Spleen (tissue), 11 donors: Measurements from ENCODE around the gene TANK. TPM values are rescaled to one million over a fixed set of nuclear protein-coding genes. Genes with fewer than 3 reads are reported as not detected.
A peak's percentile ranks its signal among the peaks of the same experiment; 100 is the strongest.
"Not testable (repeated sequence)": the region's sequence is repeated elsewhere in the genome, so short reads cannot be mapped to it uniquely, and the experiment has no call there.

Source experiments
- DNase-seq: peaks from one replicate; pipeline ENCODE4 v3.0.0-alpha.2; 2020
- H3K27ac ChIP-seq, 8 donors: fragments of 200-600 bp; sonication (generic) in 7 of 8; 1 replicate in 4 of 8; 2 replicates in 4 of 8; pipeline versions ENCODE4 v1.5.0 to v1.8.0; 2016 to 2021; ENCODE audit warnings: inconsistent platforms in 4 of 8, mild to moderate bottlenecking in 4 of 8, moderate library complexity in 1 of 8
- H3K27me3 ChIP-seq, 7 donors: fragments of 200-600 bp; sonication (generic) in 6 of 7; replicated peaks in 1 of 7; 1 replicate in 4 of 7; 2 replicates in 3 of 7; pipeline versions ENCODE4 v1.5.0 to v1.8.0; 2016 to 2021; ENCODE audit warnings: inconsistent platforms in 3 of 7, mild to moderate bottlenecking in 1 of 7
- H3K36me3 ChIP-seq, 6 donors: fragments of 200-600 bp; sonication (generic) in 5 of 6; 1 replicate in 4 of 6; 2 replicates in 2 of 6; pipeline versions ENCODE4 v1.5.0 to v1.8.0; 2016 to 2021; ENCODE audit warnings: inconsistent platforms in 2 of 6
- H3K4me1 ChIP-seq, 6 donors: fragments of 200-600 bp; sonication (generic) in 5 of 6; 1 replicate in 3 of 6; 2 replicates in 3 of 6; pipeline versions ENCODE4 v1.5.0 to v1.8.0; 2016 to 2021; ENCODE audit warnings: inconsistent platforms in 3 of 6
- H3K4me3 ChIP-seq, 8 donors: fragments of 200-600 bp; sonication (generic) in 7 of 8; 1 replicate in 4 of 8; 2 replicates in 4 of 8; pipeline versions ENCODE4 v1.5.0 to v1.8.0; 2016 to 2021; ENCODE audit warnings: inconsistent platforms in 4 of 8, mild to moderate bottlenecking in 4 of 8, moderate library complexity in 2 of 8
- H3K9me3 ChIP-seq, 8 donors: fragments of 200-600 bp; sonication (generic) in 7 of 8; 1 replicate in 4 of 8; 2 replicates in 4 of 8; pipeline versions ENCODE4 v1.5.0 to v1.8.0; 2016 to 2021; ENCODE audit warnings: inconsistent platforms in 4 of 8
- POLR2A ChIP-seq, 3 donors: fragments of 450-650 bp; IDR thresholded peaks; one replicate each; pipeline ENCODE4 v1.5.1; 2017; ENCODE audit warnings: antibody characterized with exemption in 3 of 3, mild to moderate bottlenecking in 1 of 3
- POLR2AphosphoS5 ChIP-seq, 3 donors: sonication (generic); formaldehyde crosslinking; IDR thresholded peaks; one replicate each; pipeline ENCODE4 v1.5.1; 2017; ENCODE audit warnings: antibody characterized with exemption in 3 of 3
- WGBS, 5 donors: extraction: QIAGEN DNeasy Blood & Tissue Kit in 3 of 5; methylation state at CpG; one replicate each; pipeline versions ENCODE4 v1.1.5 to v1.1.7; 2013 to 2018; 5-methylcytosine and 5-hydroxymethylcytosine counted together
- intact Hi-C: fragments of 100-400 bp; cut with DNase I; formaldehyde crosslinking; loops from one replicate; pipeline ENCODE4 v1.15.0; 2023; ENCODE audit warnings: low total_unique reads
- polyA plus RNA-seq, 3 donors: library from polyadenylated mRNA; stranded (reverse); fragments of 200-250 nt; gene quantifications; one replicate each; pipeline ENCODE4 v1.2.1, GENCODE V29; 2013
- total RNA-seq, 7 donors: library from RNA; depleted of rRNA in 3 of 7; stranded (reverse); fragments of >200 nt in 3 of 7; fragmentation: NEBNext Ultra II Directional in 4 of 7; extraction: Animal tissue kit (Norgen Biotek cat#: 25700) in 4 of 7; gene quantifications; one replicate each; pipeline versions ENCODE4 v1.1.0 to v1.2.1, GENCODE V29; 2016 to 2021
- TF ChIP-seq, protein P1 (sequence below), 11 experiments: fragments of 200-600 bp in 7 of 11; fragments of 450-650 bp in 4 of 11; sonication (generic) in 4 of 11; IDR thresholded peaks in 8 of 11; conservative IDR thresholded peaks in 3 of 11; 1 replicate in 7 of 11; 2 replicates in 4 of 11; pipeline versions ENCODE4 v1.4.0 to v1.8.0; 2016 to 2021; ENCODE audit warnings: antibody characterized with exemption in 11 of 11, inconsistent platforms in 4 of 11, mild to moderate bottlenecking in 1 of 11
- donor health status: healthy with polysubstance abuse.
- donor health status: DM: no; HTN: no; CAD: no; lungs with moderate emphysema.
- donor health status: DM: no; HTN: no; CAD: no.
- donor health status: Bipolar disorder and iron deficiency.
- donor health status: healthy.
- donor health status: DM: no; HTN: no; CAD: no.
- donor health status: DM: yes; HTN: yes; CAD: no.

TANK gene
- total and polyA plus RNA-seq, 10 donors = 37.5 to 152 (median 120) TPM

DNA sequence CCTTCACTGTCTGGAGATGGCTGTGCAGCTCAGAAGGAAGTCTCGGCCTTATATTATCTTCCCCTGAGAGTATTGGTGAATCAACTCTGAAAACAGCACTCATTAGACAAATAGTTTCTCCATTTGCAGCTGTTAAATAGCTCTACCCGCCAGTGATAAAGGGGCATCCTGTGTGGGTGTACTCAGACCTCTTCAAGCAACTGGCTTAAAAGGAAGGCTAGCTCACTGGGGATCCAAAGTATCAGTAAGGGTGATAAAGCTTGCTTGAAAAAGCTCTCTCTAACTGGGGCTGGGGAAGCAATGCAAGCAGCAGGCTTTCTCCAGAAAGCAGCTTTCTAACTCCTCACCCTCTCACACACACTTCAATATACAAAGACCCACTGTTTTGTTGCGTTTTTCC lies 83.1 kb downstream of the TANK start:
- Histone ChIP-seq H3K4me3 (no peak overlapping the region), H3K9me3 (no peaks in the 10 kb centered on the region), H3K27ac (peak overlapping the region in 7 of 8 donors; percentile 8 to 85 (median 73)), H3K36me3 (no peaks in the 10 kb centered on the region), H3K4me1 (peaks cover 3 to 38% (median 21%) of the 10 kb centered on the region in 6 donors), H3K27me3 (peaks cover 0 to 33% (median 0%) of the 10 kb centered on the region in 7 donors)
- TF ChIP-seq POLR2A (IDR thresholded peaks at IDR 0.05) (no peak), POLR2AphosphoS5 (IDR thresholded peaks at IDR 0.05) (no peak)
- TF ChIP-seq, protein P1, sequence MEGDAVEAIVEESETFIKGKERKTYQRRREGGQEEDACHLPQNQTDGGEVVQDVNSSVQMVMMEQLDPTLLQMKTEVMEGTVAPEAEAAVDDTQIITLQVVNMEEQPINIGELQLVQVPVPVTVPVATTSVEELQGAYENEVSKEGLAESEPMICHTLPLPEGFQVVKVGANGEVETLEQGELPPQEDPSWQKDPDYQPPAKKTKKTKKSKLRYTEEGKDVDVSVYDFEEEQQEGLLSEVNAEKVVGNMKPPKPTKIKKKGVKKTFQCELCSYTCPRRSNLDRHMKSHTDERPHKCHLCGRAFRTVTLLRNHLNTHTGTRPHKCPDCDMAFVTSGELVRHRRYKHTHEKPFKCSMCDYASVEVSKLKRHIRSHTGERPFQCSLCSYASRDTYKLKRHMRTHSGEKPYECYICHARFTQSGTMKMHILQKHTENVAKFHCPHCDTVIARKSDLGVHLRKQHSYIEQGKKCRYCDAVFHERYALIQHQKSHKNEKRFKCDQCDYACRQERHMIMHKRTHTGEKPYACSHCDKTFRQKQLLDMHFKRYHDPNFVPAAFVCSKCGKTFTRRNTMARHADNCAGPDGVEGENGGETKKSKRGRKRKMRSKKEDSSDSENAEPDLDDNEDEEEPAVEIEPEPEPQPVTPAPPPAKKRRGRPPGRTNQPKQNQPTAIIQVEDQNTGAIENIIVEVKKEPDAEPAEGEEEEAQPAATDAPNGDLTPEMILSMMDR (IDR thresholded peaks at IDR 0.05 in 8 of 11, conservative IDR thresholded peaks at IDR 0.05 in 3 of 11) = no peak
- WGBS, 5 donors = 60 to 79% (median 71%) methylated on average over 3 of the region's 3 CpGs
- DNase-seq = no peak
- intact Hi-C loops = no loop called here

DNA sequence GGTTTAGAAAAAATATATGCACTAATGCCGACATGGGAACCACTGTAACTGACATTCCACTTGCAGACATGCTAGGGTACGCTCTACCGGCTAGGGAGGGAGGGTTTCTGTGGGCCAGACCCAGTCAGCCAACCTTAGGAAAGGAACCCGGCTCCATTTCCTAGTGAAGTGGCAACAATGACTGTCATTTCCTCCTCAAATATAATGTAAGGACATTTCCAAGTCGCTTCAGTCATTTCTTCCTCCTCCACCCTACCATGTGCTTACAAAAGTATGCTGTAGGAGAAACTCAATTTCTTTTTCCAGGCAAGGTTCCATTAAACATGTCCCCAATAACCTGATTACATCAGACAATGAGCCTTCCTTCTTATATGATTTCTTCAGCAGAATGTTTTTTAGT lies 83.7 kb downstream of the TANK start:
- Histone ChIP-seq H3K4me3 (peak overlapping the region in 4 of 8 donors; percentile 36 to 68 (median 39)), H3K27ac (peak overlapping the region in 7 of 8 donors; percentile 8 to 85 (median 73)), H3K4me1 (peaks cover 0 to 34% (median 19%) of the 10 kb centered on the region in 6 donors), H3K9me3 (no peaks in the 10 kb centered on the region), H3K27me3 (peaks cover 0 to 27% (median 0%) of the 10 kb centered on the region in 7 donors), H3K36me3 (no peaks in the 10 kb centered on the region)
- WGBS, 5 donors = 41 to 65% (median 57%) methylated on average over 5 of the region's 5 CpGs
- TF ChIP-seq, protein P1 (IDR thresholded peaks at IDR 0.05 in 8 of 11, conservative IDR thresholded peaks at IDR 0.05 in 3 of 11) = no peak
- no peak for TF ChIP-seq POLR2A (IDR thresholded peaks at IDR 0.05)
- no peak for TF ChIP-seq POLR2AphosphoS5 (IDR thresholded peaks at IDR 0.05)
- DNase-seq = no peak
- intact Hi-C loops = no loop called here

DNA sequence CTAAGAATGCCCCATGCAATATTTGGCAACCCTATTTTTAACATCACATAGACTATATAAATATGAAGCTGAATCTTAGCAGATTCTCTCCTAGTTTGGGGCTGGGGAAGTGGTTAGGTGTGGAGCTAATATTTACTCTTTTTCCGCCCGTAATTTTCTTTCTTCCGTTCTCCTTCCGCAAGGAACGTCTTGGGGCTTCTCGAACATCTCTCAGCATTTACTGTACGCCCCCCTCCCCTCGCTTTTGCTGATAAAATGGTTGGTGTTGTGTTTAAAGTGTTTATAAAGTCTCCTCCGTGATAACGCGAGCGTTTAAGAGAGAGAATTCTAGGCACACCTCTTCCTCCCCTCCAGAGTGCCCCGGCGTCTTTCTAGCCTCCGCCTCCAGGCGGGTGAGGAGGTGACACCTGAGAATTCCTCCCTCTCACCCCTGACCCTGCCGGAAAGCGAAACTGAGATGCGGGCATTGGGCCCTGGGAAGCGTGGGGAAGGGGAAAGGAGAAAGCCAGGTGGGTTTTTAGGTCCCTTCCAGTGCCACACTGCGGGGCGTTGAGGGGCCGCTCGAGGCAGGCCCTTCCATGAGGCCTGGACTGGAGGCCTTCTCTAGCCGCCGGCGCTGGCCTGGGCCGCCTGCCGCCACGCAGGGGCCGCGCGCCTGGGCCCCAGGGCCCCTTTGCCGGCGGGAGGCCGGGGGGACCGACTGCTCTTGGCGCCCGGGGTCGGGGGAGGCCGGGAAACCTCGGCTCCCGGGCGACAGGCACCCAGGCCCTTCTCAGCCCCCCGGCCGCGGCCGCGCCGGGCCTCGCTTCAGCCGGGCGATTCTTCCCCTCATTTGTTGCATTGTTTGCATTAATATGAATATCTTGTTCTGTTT lies 84.4 kb downstream of the TANK start:
- 14 to 28% (median 21%) methylated on average over 33 to 50 of the region's 53 CpGs for WGBS, 5 donors
- TF ChIP-seq, protein P1 (IDR thresholded peaks at IDR 0.05 in 8 of 11, conservative IDR thresholded peaks at IDR 0.05 in 3 of 11) = peak in 1 of 11 experiments; percentile 11
- TF ChIP-seq POLR2AphosphoS5 (IDR thresholded peaks at IDR 0.05) = peak; percentile 60 to 80 (median 66)
- H3K4me3 ChIP-seq = peak overlapping the region in 5 of 8 donors; percentile 24 to 68 (median 36)
- peak overlapping the region in 7 of 8 donors; percentile 30 to 85 (median 73) for H3K27ac ChIP-seq
- H3K27me3 ChIP-seq = peaks cover 0 to 23% (median 0%) of the 10 kb centered on the region in 7 donors
- intact Hi-C loops, H3K36me3 ChIP-seq, H3K9me3 ChIP-seq: not testable (repeated sequence)
- DNase-seq = peak; percentile 82
- H3K4me1 ChIP-seq = peaks cover 0 to 34% (median 19%) of the 10 kb centered on the region in 6 donors

DNA sequence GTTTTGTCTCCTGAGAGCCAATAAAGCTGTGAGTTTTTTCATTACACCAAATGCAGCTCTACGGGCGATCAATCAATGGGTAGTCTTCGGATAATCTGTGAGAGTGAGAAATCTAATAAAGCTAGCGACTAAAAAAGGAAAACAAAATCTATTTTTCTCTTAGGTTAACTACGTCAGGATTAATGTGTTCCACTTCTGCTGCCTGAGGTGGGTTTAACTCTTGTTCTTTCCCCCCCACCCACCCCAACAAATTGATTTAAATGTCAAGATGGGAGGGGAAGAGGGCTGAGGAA lies 85.0 kb downstream of the TANK start:
- Histone ChIP-seq H3K4me1 (peaks cover 0 to 34% (median 19%) of the 10 kb centered on the region in 6 donors), H3K9me3 (no peaks in the 10 kb centered on the region), H3K27ac (peak overlapping the region in 5 of 8 donors; percentile 55 to 85 (median 75)), H3K4me3 (peak overlapping the region in 5 of 8 donors; percentile 24 to 68 (median 36)), H3K36me3 (no peaks in the 10 kb centered on the region), H3K27me3 (peaks cover 0 to 23% (median 0%) of the 10 kb centered on the region in 7 donors)
- intact Hi-C loops = no loop called here
- WGBS, 5 donors = 27 to 48% (median 43%) methylated on average over 5 of the region's 5 CpGs
- TF ChIP-seq, protein P1 (IDR thresholded peaks at IDR 0.05 in 8 of 11, conservative IDR thresholded peaks at IDR 0.05 in 3 of 11) = no peak
- TF ChIP-seq POLR2AphosphoS5 (IDR thresholded peaks at IDR 0.05) (no peak), POLR2A (IDR thresholded peaks at IDR 0.05) (no peak)
- DNase-seq = no peak
